NCI-H460 (cell line): ENCODE measurements around the gene HRH2. TPM values are rescaled to one million over a fixed set of nuclear protein-coding genes. Genes with fewer than 3 reads are reported as not detected.

Experiments
- DNase-seq: peaks from one replicate; pipeline ENCODE4 v3.0.0-alpha.2; 2016; ENCODE audit warnings: low read depth; ENCODE audit errors: extremely low read depth
- total RNA-seq: library from RNA; depleted of rRNA; stranded (reverse); fragments of >200 nt; shearing (Covaris generic); gene quantifications from 2 replicates; pipeline ENCODE4 v1.2.3, GENCODE V29; 2014

HRH2 gene
- total RNA-seq, 1 experiment from 2014 or later: not detected

DNA sequence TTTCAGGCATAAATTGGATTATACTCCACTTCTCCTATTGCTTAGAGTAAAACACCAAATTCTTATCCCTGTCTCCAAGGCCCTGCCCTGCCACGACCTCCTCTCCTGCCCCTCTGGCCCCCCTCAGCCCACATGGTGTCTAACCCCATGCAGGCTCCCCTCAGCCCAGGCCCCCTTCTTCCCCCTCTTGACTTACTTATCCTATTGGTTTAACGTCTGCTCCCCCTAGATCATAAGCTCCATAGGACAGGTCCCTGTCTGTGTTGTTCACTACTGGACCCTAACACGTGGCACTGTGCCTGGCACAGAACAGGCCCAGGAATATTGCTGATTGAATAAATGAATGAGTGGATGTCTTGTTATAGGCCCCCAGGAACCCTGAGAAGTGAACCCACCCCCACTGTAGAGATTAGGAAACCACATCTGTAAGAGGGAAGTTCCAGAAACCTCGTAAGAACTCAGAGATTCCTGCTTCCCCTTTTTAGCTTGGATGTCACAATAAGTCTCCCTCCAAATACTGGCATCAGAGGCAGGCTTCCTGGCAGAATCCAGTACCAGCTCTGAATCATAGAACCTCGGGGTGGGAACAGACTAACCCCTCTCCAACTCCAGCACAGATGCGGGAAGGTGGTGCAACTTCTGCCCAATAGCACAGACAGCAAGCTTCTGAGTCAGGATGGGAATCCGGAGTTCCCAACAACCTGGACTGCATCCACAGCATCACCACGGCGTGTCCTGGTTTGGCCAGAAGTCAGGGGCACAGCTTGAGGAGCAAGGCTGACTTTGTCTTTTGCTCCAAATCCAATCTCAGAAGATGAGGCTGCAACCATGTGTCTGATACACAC lies 31.5 kb downstream of the HRH2 start:
- DNase-seq: no peak

DNA sequence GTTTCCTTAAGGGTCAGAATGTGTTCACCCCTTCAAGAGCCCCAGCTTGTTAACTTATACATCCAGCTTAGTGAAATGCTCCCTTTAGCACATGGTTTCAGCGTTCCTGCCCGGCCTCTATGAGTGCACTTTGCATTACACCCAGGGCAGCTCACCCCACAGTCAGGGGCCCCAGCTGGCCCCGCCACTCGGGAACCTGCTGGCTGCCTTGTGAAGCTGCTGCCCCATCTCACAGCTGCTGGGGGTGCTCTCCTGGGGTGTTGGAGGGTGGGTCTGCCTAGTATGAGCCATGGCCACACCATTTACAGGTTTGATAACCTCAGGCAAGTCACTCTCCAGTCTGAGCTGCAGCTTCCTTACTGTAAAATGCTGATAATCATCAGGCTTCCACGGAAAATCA lies 32.2 kb downstream of the HRH2 start:
- DNase-seq: no peak

DNA sequence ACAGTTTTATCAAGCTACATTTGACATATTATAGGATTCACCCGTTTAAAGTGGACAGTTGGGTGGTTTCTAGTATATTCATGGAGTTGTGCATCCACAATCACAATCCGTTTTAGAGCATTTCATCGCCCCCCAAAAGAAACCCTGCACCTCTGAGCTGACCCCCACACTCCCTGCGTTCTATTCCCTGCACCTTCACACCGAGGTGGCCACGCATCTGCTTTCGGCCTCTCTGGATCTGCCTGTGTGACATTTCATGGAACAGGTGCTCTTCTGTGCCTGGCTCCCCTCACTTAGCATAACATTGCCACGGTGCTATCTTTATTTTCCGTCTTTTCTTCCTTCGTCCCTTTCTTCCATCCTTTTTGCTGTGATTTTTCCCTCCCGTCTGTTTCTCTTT lies 32.7 kb downstream of the HRH2 start:
- no peak for DNase-seq

DNA sequence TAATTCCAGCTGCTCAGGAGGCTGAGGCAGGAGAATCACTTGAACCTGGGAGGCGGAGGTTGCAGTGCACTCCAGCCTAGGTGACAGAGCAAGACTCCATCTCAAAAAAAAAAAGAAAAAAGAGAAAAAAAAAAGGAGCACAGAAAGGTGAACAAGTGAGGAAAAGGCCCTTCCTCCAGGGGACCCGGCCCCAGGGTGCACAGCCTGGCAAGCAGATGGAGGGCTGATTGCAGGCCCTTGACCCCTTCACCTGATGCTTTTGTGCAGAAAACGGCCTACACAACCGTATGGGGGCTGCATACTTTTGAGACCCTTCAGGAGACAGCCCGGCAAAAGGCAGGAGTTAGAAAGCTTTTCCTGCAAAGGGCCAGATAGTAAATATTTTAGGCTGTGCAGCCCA lies 33.9 kb downstream of the HRH2 start:
- no peak for DNase-seq

DNA sequence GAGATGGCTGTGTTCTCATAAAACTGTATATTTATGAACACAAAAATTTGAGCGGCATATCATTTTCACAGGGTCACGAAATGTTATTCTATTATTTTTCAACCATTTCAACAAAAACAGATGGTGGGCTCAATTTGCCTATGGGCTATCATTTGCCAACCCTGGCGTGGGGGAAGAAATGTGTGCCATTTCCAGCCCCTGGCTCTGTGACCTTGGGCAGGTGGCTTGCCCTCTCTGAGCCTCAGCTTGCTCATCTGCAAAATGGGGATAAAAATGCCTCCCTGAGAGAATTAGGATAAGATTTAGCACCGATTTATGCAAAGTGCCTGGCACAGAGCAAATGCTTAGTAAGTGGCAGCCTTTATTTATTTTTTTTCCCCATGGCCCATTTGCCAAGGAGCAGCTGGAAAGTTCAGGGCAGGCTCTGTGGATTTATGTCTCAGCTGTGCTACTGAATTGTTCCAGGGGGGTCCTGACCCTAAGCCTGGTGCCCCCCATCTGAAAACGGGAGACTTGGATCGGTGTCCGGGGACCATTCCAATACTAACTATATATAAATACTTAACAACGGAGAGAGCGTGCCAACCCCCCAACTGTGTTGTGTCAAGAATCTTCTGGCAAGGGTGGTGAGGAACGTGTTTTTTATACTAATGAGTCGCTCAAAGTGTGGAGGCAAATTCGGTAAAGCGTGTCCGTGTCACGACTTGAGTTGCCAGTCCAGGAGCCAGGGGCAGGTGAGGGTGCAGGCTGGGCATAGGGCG lies 34.5 kb downstream of the HRH2 start:
- no peak for DNase-seq

GRCh38 chr5:175692996-175693710 lies 35.3 kb downstream of the HRH2 start:
- DNase-seq: no peak

DNA sequence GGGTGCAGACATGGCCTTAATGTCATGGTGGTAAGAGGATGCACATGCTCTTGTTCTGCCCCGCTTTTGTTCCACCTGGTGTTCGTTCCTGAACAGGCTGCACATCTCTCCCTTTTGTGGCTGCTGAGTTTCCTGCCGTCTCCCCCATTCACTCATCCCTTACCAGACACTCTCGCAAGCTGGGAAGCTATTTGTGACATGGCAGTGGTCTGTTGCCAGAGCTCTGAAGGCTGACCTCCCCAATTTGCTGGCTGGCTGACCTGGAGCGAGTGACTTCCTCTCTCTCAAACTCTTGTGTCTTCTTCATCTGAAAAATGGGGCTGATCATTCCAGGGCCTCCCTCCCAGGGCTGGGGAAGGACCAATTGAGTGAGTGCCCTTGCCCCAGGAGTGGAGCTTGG lies 35.9 kb downstream of the HRH2 start:
- no peak for DNase-seq

DNA sequence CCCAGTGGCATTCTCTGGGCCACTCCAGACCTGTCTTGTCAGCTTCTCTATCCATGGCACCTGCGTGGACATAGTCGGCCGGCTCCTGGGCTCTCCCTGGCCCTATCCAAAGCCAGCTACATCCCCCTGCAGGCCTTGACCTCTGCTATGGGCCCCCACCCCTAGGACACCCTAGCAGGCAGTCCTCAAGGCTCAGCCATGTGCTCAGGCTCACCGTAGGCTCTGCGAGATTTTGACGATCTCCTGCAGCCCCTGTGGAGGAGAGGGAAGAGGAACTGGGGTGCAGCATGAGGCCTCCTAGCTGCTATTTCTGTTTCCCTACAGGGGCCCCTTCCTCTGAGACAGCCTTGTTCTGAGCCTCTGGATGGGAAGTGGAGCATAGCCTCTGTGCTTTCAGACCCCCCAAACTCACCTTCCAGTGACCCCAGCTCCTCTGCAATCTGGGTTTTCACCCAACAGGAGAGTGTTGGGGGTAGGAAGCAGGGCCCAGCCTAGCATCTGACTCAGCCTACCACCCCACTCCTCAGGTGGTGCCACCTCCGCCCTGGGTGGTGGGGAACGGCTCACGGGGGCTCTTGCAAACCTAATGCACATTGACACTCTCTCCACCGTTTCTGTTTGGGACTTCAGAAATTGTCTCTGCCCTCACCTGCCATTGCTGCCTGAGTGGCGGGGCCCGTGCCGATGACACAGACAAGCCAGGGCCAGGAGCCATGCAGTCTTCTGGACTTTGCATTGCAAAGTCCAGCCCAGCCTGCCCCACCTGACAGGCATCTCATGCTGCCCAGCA lies 36.7 kb downstream of the HRH2 start:
- DNase-seq: no peak

DNA sequence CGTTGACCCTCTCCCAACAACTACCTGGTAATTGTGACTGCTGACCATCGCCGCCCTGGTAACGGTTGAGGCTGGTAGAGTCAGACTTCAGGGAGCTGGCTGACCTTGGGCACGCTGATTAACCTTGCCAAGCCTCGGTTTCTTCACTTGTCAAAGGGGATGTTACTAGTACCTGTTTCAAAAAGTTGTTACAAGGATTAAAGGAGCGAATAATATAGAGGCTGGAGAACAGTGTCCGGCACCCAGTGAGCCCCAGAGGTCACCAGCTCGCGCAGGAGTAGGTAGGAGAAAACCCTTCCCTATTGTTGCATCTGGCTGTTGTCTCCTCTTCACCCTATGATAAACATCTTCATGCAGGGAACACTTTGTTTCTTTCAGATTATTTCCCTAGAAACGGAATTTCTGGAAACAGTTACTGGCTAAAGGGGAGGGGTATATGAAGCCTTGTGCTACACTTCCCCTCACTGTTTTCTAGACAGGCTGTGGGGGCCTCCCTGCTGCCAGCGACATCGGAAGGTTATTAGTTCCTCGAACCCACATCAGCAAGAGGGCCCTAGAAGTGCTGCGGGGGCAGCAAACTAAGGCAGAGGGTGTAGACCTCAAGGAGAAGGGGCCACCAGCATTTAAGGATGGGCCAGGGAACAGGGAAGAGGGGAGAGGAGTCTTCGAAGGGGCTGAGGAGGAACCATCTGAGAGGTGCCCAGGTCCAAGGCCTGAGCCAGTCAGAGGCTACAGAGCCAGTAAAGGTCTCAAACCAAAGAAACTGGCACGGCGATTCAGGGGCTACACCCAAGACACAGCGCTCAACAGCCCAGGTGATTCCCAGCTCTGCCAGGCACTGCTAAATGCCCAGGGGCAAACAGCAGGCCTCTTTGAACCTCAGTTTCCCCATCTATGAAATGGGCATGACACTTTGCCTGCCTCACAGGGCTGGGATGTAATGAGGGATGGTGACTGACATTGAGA lies 37.6 kb downstream of the HRH2 start:
- DNase-seq: no peak

DNA sequence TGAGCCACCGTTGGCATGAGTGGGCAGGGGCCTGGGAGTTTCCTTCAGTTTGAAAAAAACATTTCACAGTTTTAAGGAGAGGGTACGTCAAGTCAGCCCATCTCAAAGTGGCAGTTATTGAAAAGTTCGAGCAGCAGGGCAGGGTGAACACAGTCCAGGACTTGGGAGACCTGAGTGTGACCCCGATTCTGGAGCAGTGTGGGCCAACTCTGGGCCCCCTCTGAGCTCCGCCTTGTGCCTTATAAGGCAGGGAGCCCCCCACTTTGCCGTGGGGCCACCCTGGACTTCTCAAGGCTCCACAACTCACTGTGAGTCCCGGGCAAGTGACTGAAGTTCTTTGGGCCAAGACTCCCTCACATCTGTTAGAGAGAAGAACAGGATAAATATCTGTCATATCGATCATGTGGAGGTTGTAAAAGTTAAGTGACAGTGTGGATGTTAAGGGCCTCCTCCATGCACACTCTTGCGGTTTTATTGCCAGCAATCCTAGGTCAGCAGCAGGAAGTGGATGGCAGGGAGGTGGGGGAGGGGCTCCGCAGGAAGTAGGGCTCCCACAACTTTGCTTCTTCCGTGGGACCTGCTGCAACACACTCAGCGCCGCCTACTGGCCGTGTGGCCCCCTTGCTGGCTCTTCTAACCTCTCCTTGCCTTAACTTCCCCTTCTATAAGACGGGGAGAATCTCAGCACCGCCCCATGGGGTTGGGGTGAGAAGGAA lies 38.4 kb downstream of the HRH2 start:
- peak; percentile 22 for DNase-seq

GRCh38 chr5:175696855-175697198 lies 39.0 kb downstream of the HRH2 start:
- no peak for DNase-seq

DNA sequence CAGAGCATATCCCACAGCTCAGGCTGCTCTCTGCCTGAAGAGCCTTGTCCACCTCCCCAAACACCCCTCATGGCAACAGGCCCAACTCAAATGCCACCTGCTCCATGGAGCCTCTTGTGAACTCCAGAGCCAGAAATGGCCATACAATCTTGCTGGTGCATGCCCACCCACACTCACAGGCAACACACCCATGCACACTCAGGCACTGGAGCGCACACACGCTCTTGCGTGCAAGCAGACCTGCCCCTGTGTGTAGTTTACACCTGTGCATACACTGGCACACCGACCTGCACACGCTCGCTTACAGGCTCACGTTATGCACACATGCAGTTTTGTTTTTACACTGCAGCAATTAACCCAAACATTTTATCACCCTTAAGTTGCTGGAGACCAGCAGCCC lies 40.0 kb downstream of the HRH2 start:
- no peak for DNase-seq

DNA sequence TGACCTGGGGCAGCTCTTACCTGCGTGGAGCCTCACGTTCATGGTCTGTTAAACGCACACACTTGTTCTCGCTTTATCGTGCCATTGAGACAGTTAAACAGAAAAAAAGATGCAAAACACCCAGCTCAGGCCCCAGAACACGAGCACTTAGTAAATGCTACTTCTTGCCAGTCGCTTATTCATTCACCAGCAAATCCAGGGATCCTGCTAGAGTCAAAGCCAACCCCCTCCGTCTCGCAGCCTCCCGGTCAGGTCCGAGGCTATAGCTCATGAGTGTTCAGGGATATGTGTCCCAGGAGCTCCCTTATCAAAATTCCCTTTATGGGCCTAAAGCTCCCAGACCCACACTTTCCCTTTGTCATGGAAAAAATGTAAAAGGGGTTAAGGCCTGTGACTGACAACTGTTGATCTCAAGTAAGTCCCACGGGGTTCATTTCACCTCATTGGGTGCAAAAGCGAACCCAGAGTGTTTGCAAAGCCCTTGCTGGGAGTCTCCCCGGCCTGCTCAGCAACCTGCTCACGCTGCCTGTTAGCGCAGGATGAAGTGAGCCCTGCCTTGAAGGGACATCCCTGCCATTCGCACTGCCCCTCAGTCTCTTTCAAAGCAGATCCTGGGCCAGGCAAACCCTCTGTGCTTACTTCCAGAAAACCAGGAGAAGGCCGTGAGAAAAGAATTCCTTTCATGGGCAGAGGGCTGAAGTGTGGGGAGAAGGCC lies 40.7 kb downstream of the HRH2 start:
- DNase-seq: no peak

DNA sequence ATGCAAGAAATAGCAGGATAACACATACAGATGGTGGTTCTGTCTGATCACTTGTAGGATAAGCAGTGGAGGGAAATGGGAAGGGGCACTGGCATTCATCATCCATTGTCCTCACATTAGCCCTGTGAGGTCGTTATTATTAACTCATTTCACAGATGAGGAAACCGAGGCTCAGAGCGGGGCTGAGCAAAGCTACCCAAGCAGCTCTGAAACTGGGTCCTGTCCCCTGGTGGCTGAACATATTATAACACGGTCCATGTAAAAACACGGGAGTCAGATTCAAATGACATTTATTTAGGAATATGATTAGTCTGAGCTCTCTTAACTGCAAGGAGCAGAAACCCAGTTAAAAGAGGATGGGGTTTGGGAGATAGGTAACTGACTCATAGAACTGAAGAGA lies 43.1 kb downstream of the HRH2 start:
- peak; percentile 27 for DNase-seq

GRCh38 chr5:175701797-175702196 lies 43.9 kb downstream of the HRH2 start:
- DNase-seq: no peak

GRCh38 chr5:175706499-175706898 lies 48.6 kb downstream of the HRH2 start:
- no peak for DNase-seq

GRCh38 chr5:175707751-175708375 lies 50.0 kb downstream of the HRH2 start:
- no peak for DNase-seq

DNA sequence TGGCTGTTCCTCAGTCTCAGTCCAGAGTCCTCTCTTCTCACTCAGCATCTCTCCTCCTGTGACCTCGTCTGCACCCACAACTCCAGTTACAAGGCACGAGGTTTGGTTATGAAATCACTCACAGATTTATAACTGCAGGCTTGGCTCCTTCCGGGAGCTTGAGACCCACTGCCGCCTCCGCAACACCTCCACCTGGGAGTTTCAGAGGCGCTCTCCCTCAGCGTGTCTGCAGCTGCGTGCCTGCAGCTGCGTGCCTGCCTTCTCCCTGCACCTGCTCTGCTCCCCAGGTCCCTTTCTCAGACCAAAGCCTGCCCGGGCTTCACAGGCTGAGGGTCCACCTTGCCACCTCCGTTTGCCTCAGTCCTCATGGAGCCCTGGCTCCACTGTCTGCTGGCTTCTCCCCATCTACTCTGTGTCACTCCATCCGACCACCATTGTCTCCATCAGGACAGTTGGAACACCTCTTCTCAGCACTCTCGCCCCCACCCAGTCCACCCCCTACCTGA lies 51.5 kb downstream of the HRH2 start:
- no peak for DNase-seq
